GM19395 (cell line): ENCODE results near the gene DGCR2.
"Not testable (repeated sequence)": the region's sequence is repeated elsewhere in the genome, so short reads cannot be mapped to it uniquely, and the experiment has no call there.

ENCODE experiments used
- ATAC-seq: cut with Tn5 transposase; IDR thresholded peaks from one replicate; pipeline ENCODE4 v1.9.1; 2021; ENCODE audit warnings: mild to moderate bottlenecking, moderate library complexity; ENCODE audit not compliant: unreplicated experiment

DGCR2 gene

DNA sequence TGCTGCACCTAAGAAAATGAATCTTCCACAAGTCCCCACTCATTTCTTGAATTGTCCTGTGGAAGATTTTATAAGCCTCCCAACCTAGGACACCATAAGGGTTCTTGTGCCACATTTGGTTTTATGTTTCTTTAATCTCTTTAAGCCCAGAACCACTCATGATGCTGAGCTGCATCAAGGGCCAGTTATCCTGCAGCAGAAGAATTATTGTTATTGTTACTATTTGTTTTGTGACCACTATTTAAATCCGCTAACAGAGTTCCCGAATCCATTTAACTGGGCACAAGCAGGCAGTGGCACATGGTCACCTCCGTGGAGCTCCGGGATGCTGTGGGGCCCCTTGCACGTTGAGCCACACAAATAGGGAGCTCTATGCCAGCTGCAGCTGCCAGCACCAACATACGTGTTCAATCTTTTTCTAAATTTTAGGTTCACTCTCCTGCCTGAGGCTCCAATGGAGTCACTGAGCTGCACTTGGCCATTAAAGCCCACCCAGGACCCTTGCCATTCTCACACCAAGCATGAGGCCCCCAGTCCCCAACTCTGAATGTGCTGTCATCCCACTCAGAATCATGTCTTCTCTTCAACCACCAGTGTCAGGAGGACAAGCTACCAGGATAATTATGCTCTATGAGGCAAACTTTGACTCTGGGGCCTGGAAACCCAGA lies 60.6 kb downstream of the DGCR2 start:
- no peak for ATAC-seq

DNA sequence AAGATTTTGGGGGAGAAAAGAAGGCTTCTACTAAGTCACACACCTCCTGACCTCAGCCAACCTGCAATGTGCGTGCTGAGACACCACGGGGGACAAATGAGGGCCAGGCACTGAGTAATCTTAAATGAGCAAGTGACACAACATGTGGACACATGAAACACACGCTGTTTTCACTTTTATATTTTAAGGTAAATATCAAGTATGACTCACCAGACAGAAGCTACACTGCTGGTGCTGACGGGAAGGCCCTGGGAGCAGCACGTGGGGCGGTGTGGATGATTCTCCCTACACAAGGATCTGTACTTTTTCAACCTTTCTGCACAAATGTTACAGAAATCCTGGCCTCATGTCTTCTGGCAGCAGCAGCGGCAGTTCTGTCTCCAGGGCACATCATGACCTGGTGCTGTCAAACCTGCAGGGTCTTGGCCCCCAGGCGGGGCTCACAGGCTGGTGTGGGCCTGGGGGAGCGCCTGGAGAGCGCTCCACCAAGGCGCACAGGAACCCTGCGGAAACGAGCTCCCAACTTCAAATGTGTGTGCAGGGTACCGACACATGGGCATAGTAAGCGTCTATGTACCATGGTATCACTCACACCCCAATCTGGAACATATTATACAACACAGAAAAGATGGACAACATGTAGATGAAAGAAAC lies 61.7 kb downstream of the DGCR2 start:
- ATAC-seq: no peak

DNA sequence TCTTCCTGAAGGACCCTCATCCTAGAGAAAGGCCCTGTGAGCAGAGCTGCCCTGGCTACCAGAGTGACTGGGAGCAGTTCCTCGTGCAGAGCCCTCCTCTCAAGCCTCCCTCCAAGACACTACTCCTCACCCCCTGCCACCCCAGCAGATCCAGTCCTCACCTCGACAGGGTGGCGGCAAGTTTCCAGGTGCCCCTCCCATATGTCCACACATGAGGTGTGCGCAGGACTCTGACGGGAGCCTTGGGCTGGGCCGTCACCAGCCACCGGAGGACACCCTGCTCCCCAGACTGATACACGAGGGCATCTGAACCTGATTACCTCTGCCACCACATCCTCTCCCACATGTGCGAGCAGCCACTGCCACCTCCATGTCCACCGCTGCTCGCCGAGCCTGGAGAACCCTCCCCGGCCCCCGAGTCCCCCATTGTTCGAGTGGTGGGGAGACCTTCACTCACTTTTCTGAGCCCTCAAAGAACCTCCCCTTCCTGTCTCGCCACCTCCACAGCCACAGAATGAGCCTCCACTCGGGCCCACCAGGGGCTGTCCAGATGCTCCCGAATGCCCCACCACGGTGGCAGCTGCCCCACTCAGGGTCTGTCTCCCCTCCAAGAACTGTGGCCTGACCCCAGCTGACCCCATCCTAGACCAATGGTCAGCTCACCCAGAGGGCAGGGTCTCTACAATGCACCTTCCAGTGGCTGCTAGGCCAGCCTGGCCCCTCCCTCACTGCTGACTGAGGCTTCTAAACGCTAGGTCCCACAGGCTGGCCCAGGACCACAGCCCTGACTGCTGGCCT lies 62.5 kb downstream of the DGCR2 start:
- no peak for ATAC-seq

DNA sequence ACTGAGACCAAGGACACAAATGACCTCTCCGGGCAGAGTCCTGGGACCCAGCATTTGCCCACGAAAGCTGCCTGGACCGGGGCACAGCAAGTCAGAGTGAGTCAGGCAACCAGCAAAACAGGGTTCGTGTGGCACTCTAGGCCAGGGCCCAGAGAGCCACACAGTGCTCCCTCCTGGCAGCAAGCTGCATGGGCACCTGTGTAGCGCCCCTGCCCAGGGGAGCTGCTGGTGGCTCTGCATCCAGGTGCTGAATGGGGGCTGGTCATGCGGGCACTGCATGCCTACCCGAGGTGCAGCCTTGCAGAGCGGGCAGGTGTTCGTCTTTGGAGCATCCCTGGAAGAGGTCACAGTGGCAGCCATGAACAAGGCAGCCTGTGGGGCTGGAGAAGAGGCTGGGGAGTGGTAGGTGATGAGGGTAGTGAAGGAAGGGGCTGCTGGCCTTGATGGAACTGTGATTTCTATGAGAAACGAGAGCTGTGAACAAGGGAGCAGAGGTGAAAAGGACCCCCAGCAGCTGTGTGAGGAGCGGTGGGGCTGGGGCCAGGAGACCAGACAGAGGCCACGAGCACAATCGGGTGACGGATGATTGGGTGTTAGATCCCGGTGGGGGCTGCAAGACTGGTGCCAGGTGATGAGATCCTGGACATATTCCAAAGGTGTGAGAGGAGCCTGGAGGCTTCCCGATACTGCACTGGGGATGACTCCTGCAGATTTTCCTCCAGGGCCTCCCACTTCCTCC lies 63.3 kb downstream of the DGCR2 start:
- ATAC-seq: no peak

DNA sequence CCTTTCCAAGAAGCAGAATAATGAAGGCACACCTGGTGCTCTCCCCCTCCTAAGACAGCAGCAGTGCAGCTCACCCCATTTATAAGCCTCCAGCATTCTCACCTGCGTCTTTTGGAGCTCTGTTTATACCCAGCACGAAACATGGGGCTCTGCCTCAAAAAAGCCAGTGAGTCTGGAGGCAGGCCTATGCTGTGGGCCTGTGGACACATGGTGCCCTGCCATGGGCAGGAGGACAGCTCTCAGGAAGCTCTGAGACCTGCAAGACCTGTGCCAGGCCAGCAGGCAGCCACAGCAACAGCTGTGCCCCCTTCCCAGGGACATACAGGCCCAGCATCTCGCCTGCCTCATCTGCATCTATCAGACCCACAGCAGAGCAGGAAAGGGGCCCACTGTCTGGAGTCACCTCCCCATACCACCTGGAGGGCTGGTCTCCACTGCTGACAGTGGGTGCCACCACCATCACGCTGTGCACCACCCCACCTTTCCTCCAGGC lies 64.2 kb downstream of the DGCR2 start:
- no peak for ATAC-seq

DNA sequence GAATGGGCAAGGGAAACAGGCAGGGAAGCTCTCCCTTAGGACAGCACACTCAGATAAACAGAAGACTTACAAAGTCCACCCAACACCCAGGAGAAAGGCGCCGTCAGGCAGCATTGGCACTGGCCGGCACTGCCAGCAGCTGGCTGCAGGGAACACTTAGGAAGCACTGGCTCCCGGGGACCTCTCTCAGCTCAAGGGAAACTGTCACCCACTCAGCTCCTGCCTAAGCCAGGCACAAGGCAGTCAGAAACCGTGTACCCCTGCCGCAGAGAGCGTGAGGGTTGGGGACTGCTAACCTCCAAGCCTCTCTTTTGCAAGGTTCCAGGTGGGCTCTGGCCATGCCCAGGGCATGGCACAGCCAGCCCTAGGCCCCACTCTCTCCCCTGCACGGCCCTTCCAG lies 64.7 kb downstream of the DGCR2 start:
- no peak for ATAC-seq

DNA sequence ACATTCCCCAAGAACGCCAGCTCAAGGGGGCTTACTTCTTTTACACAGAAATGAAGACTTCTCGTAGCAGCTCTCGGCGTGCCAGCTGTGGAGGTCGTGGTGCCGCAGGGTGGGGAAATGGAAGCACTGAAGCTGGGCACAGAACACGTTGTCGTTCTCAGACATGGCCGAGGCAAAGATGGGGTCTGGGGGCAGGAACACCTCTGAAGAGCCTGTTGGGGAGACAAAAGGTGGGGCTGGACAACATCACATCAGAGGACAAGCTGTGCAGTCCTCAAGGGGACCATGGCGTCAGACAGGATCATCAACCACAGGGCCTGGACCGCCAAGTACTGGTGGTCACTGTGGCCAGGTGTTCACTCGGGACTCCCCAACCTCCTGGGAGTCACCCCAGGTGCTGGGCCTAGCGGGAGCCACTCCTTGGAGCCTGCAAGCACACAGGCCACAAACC lies 65.2 kb downstream of the DGCR2 start:
- ATAC-seq: no peak

DNA sequence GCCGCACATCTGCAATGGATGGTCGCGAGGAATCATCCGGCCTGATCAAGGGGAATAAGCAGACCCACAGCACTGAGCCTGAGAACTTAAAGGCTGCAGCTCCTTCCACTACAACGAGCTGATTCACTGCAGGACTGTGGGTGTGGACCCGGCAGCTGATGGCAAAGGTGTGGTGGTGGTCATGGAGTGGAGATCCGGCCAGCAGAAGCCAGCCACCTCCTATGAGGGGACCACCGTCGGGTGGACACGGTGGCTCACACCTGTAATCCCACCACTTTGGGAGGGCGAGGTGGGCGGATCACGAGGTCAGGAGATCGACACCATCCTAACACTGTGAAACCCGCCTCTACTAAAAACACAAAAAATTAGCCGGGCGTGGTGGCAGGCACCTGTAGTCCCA lies 66.4 kb downstream of the DGCR2 start:
- ATAC-seq: no peak

DNA sequence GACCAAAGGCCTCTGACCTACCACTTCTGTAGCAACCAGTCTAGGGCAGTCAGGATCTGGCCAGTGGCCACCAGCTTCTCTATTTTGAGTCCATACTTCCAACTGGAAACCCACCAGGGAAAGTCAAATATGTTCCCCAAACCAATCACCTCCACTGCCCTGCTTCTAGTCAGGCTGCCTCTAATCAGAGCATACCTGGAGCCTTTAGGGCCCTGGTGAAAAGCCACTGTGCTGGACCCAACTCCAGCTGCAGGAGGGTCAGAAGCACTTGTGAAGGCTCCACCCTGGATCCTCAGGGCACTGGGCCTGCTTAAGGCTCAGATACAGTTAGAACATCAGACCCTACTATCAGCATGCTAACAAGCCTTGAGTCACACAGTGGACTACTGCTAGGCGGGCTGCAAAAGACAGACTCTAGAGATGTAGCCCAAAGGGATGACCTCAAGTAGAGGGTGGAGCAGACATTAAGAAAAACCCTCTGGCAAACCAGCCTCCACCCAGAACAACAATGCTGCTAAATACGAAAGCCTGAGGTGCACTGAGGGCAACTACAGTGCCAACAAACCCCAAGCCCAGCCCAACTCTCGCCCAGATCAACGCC lies 69.2 kb downstream of the DGCR2 start:
- ATAC-seq: no peak

DNA sequence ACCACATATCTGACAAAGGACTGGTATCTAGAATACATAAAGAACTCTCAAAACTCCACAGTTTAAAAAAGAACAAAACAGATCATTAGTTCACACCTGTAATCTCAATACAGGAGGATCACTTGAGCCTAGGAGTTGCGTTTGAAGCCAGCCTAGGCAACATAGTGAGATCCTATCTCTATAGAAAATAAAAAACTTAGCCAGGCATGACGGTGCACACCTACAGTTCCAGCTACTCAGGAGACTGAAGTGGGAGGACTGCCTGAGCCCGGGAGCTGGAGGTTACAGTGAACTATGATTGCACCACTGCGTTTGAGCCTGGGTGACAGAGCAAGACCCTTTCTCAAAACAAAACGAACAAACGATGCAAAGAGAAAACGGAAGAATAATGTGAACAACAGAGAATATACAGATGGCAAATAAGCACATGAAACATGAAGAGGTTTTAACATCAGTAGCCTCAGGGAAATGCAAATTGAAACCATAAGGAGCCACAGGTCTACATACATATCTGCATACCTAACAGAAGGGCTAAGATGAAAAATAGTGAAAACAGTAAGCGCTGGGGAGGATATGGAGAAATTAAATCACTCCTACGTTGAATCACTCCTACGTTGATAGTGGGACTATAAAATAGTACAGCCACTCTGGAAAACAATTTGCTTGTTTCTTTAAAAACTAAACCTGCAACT lies 70.7 kb downstream of the DGCR2 start:
- ATAC-seq: no peak

DNA sequence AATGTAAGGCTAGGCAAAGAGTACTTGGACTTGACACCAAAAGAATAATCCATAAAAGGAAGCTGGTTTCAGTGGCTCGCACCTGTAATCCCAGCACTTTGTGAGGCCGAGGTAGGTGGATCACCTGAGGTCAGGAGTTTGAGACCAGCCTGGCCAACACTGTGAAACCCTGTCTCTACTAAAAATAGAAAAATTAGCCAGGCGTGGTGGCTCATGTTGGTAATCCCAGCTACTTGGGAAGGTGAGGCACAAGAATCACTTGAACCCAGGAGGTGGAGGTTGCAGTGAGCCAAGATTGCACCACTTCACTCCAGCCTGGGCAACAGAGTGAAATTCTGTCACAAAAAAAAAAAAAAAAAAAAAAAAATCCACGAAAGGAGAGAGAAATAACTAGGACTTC lies 71.4 kb downstream of the DGCR2 start:
- not testable (repeated sequence) for ATAC-seq

DNA sequence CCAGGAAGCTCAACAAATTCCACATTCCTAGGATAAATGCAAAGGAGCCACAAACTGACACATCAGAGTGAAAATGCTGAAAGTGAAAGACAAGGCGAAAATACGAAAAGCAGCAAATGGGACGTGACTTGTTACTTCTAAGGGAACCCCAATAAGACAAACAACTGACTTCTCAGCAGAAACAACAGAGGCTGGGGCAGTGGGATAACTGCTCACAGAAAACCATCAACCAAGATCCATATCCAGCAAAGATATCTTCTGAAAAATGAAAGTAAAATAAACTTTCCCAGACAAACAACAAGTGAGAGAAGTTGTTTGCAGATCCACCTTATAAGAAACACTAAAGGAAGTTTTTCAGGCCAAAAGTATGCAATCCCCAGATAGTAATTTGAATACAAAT lies 72.1 kb downstream of the DGCR2 start:
- ATAC-seq: no peak

DNA sequence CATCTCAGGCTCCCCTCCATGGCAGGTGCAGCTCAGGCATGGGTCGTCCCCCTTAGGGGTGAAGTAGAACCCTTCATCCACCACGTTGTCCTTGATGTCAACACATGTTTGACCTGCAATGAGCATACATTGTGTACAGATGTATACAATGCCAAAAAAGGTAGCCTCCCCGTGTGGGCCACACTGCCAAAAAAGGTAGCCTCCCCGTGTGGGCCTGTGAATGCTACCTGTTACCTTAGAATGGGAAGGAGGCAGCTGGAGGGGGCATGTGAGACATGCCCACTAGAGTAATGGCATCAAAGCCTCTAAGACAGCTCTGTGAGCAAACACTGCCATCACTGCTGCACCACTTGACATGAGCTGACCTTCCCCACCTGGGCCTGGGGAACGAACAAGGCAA lies 73.7 kb downstream of the DGCR2 start:
- no peak for ATAC-seq

DNA sequence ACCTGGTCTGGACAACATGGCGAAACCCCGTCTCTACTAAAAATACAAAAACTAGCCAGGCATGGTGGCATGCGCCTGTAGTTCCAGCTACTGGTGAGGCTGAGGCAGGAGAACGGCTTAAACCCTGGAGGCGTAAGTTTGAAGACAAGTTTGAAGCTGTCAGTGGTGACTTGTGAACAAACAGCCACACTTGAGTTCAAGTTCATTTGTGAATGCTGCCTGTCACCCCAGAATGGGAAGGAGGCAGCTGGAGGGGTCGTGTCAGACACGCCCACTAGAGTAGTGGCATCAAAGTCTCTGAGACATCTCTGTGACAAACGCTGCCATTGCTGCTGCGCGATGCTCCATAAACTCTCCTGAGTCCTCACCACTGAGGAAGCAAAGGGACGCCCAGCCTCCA lies 74.2 kb downstream of the DGCR2 start:
- no peak for ATAC-seq

DNA sequence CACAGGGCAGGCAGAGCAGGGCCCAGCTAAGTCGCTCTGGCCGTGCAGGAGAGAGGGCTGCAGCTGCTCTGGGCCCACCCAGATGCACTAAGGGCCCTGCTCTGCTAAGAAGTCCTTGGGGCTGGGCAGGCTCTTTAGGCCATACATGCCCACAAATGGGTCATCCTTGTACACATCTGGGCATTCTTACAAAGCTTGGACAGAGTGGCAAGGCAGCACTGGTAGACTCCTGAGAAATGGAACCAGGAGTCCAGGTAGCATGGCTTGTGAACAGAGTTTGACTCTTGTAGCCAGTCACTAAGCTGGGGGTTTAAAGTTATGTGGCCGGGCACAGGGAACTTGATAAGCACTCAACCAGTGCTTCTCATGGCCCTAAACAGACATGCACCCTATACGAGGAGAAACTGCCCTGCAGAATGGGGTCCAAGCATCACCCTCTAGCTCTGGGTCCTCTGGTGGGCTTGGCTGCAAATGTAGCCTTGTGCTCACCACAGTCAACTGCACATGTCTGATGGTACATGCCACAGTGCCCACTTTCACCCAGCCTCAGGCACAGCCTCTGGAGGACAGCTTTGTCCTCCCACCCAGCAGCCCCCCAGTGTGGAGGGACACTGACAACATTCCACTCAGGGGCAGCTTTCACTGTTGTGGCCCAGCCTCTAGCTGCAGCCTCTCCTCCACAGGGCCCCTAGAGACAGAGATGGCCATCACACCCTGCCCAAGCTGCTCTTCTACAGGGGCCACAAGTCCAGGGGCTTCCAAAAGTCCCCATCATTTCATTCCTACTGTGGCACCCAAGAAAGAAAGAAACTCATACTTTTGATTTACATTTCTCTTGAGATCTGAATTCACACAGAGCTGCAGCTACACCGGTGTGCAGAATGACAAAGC lies 75.2 kb downstream of the DGCR2 start:
- ATAC-seq: no peak

DNA sequence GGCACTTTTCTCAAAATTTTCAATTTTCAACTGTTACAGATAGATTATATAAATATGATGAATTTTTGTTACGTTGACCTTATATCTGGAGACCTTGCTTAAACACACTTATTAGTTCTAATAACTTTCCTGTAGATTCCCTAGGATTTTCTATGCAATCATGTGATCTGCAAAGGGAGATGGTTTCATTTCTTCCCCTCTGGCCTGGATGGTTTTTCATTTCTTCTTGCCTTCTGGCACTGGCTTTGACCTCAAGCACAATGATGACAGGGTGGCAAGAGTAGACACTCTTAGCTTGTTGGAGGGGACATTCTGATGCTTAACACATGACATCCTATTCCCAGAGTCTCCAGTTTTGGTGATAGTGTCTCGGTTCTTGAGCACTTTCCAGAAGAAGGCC lies 75.9 kb downstream of the DGCR2 start:
- ATAC-seq: no peak

DNA sequence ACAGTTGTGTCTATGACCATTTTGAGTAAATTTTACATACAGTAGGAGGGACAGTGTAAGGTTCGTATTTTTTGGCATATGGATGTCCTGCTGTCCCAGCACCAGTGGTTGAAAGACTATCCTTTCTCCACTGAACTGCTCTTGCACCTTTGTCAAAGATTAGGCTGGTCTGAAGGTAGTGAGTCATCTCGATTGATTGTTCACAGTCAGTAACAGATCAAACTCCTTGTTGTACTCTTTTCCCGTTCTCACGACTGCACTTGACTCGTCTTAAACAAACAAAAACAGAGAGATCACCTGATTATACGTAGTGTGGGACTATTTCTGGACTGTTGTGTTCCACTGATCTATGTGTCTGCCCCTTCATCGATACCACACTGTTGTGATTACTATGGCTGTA lies 77.1 kb downstream of the DGCR2 start:
- no peak for ATAC-seq

DNA sequence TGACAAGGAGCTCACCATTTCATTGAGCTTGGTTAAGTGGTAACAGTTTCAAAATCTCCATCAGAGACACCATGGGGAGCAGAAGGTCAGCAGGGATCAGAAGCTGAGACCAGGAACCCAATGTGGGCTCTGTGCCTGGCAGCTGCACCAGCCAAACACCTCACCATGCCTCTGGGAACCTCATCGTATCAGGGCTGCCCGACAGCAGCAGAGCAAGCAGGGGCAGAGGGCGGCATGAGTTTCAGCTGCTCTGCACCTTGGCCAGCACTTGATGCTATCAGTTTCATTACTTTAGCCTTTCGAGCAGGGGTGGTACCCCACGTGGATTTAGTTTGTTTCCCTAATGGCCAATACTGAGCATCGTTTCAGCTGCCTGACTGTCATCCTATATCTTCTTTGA lies 77.8 kb downstream of the DGCR2 start:
- no peak for ATAC-seq
